ENCODE measurements around the gene SMG7.
A peak's percentile ranks its signal among the peaks of the same experiment; 100 is the strongest.

SMG7 gene

GRCh38 chr1:183470147-183470960 lies 1.9 kb upstream of the SMG7 start:
- FAIRE-seq: no peak

GRCh38 chr1:183470961-183471742 lies 1.1 kb upstream of the SMG7 start:
- no peak for FAIRE-seq

- FAIRE-seq: no peak
Measured at GRCh38 chr1:183471743-183472487, 384 bp upstream of the SMG7 start.

GRCh38 chr1:183473217-183473536 lies 878 bp downstream of the SMG7 start:
- FAIRE-seq: no peak

GRCh38 chr1:183476081-183476480 lies 3.8 kb downstream of the SMG7 start:
- FAIRE-seq: no peak

- no peak for FAIRE-seq
Measured at GRCh38 chr1:183477986-183478781, 5.9 kb downstream of the SMG7 start.

- FAIRE-seq: no peak
Measured at GRCh38 chr1:183480971-183481441, 8.7 kb downstream of the SMG7 start.

GRCh38 chr1:183483224-183483623 lies 10.9 kb downstream of the SMG7 start:
- no peak for FAIRE-seq

GRCh38 chr1:183484254-183484653 lies 12.0 kb downstream of the SMG7 start:
- FAIRE-seq: no peak

- FAIRE-seq: no peak
Measured at GRCh38 chr1:183484851-183485250, 12.6 kb downstream of the SMG7 start.

- FAIRE-seq: no peak
Measured at GRCh38 chr1:183487674-183488442, 15.6 kb downstream of the SMG7 start.

- no peak for FAIRE-seq
Measured at GRCh38 chr1:183490932-183491331, 18.6 kb downstream of the SMG7 start.

- no peak for FAIRE-seq
Measured at GRCh38 chr1:183493540-183494245, 21.4 kb downstream of the SMG7 start.

GRCh38 chr1:183495420-183495819 lies 23.1 kb downstream of the SMG7 start:
- FAIRE-seq: no peak

GRCh38 chr1:183497218-183497617 lies 24.9 kb downstream of the SMG7 start:
- FAIRE-seq: no peak

- no peak for FAIRE-seq
Measured at GRCh38 chr1:183498342-183498991, 26.2 kb downstream of the SMG7 start.

- FAIRE-seq: no peak
Measured at GRCh38 chr1:183505454-183506089, 33.3 kb downstream of the SMG7 start.

- FAIRE-seq: no peak
Measured at GRCh38 chr1:183506561-183506960, 34.3 kb downstream of the SMG7 start.

GRCh38 chr1:183508694-183509093 lies 36.4 kb downstream of the SMG7 start:
- FAIRE-seq: peak; percentile 9

- no peak for FAIRE-seq
Measured at GRCh38 chr1:183512450-183512849, 40.2 kb downstream of the SMG7 start.

Data from islet of Langerhans (tissue), 1 donor.